MM.1S (cell line): ENCODE data around the gene SYNGR2.

Experiments used
- DNase-seq: peaks from one replicate; pipeline ENCODE4 v3.0.0-alpha.2; 2015
- H2AFZ ChIP-seq: fragments of 300-600 bp; sonication (generic); 2 replicates; pipeline ENCODE4 v1.6.0; 2016; ENCODE audit warnings: antibody characterized with exemption, low read length
- H3F3A ChIP-seq: fragments of 300-600 bp; sonication (generic); 2 replicates; pipeline ENCODE4 v1.6.1; 2016; ENCODE audit warnings: mild to moderate bottlenecking, antibody characterized with exemption, low read length, moderate library complexity, mixed read lengths; ENCODE audit not compliant: insufficient read depth
- H3K27ac ChIP-seq: fragments of 300-600 bp; sonication (generic); 2 replicates; pipeline ENCODE4 v1.5.1; 2016; ENCODE audit warnings: mild to moderate bottlenecking, low read length
- H3K27me3 ChIP-seq: fragments of 300-600 bp; sonication (generic); replicated peaks from 2 replicates; pipeline ENCODE4 v1.6.0; 2016; ENCODE audit warnings: low read length; ENCODE audit not compliant: insufficient read depth
- H3K36me3 ChIP-seq: fragments of 300-600 bp; sonication (generic); replicated peaks from 2 replicates; pipeline ENCODE4 v1.6.1; 2016; ENCODE audit warnings: mild to moderate bottlenecking, low read length, mixed read lengths; ENCODE audit not compliant: insufficient read depth
- H3K4me1 ChIP-seq: fragments of 300-600 bp; sonication (generic); 2 replicates; pipeline ENCODE4 v1.6.1; 2016; ENCODE audit warnings: low read length, mixed read lengths
- H3K4me2 ChIP-seq: fragments of 300-600 bp; sonication (generic); 2 replicates; pipeline ENCODE4 v1.6.0; 2016; ENCODE audit warnings: low read depth, low read length
- H3K4me3 ChIP-seq: fragments of 300-600 bp; sonication (generic); 2 replicates; pipeline ENCODE4 v1.5.1; 2016; ENCODE audit warnings: low read length, mixed read lengths
- H3K79me2 ChIP-seq: fragments of 300-600 bp; sonication (generic); 2 replicates; pipeline ENCODE4 v1.6.1; 2016; ENCODE audit warnings: mixed run types, low read length, mixed read lengths
- H3K9ac ChIP-seq: fragments of 300-600 bp; sonication (generic); 2 replicates; pipeline ENCODE4 v1.6.1; 2016; ENCODE audit warnings: low read length, mixed read lengths
- H3K9me2 ChIP-seq: fragments of 300-600 bp; sonication (generic); replicated peaks from 2 replicates; pipeline ENCODE4 v1.6.1; 2016; ENCODE audit warnings: mild to moderate bottlenecking, low read length, mixed read lengths; ENCODE audit not compliant: insufficient read depth
- H3K9me3 ChIP-seq: fragments of 300-600 bp; sonication (generic); replicated peaks from 2 replicates; pipeline ENCODE4 v1.6.1; 2016; ENCODE audit warnings: mild to moderate bottlenecking, low read length, mixed read lengths; ENCODE audit not compliant: insufficient read depth
- H4K20me1 ChIP-seq: fragments of 300-600 bp; sonication (generic); 2 replicates; pipeline ENCODE4 v1.6.1; 2016; ENCODE audit warnings: mild to moderate bottlenecking, low read length, moderate library complexity, mixed read lengths; ENCODE audit not compliant: insufficient read depth
- CTCF ChIP-seq: fragments of 300-600 bp; sonication (generic); IDR thresholded peaks from 2 replicates; pipeline ENCODE4 v1.5.1; 2016; ENCODE audit warnings: antibody characterized with exemption, low read length, mixed read lengths
- EZH2 ChIP-seq: fragments of 300-600 bp; sonication (generic); optimal IDR thresholded peaks from 2 replicates; pipeline ENCODE3; 2017; ENCODE audit warnings: low read depth, mild to moderate bottlenecking, antibody characterized with exemption, low read length, mixed read lengths
- EZH2phosphoT487 ChIP-seq: fragments of 300-600 bp; sonication (generic); IDR thresholded peaks from 2 replicates; pipeline ENCODE4 v1.6.1; 2018; ENCODE audit warnings: antibody characterized with exemption, low read length

SYNGR2 gene

GRCh38 chr17:78128551-78129350 is 39.6 kb upstream of the SYNGR2 start, which contains the start of gene TMC6:
TSS of gene TMC6 (minus strand) at chr17:78128755. CDS start at chr17:78126832, 1,923 bp downstream.
- peaks cover 82% of the 10 kb centered on the region for H3K79me2 ChIP-seq
- TF ChIP-seq EZH2 (no peak), CTCF (no peak), EZH2phosphoT487 (no peak)
- peak; percentile 91 for DNase-seq

GRCh38 chr17:78129351-78130089 is 38.9 kb upstream of the SYNGR2 start:
- H2AFZ ChIP-seq: no peak overlapping the region
- peaks cover 47% of the 10 kb centered on the region for H3K4me1 ChIP-seq

More at GRCh38 chr17:78128551-78129350, 39.6 kb upstream of the SYNGR2 start, which contains the start of gene TMC6:
- peaks cover 48% of the 10 kb centered on the region for H3K4me1 ChIP-seq
- peak within 1 kb of the TSS; percentile 93 for H3K9ac ChIP-seq
- H3K27me3 ChIP-seq: no peaks in the 10 kb centered on the region
- H3F3A ChIP-seq: peaks cover 28% of the 10 kb centered on the region
- H4K20me1 ChIP-seq: no peaks in the 10 kb centered on the region
- peak within 1 kb of the TSS; percentile 83 for H3K27ac ChIP-seq
- peak within 1 kb of the TSS; percentile 97 for H3K4me2 ChIP-seq
- H2AFZ ChIP-seq: peak within 1 kb of the TSS; percentile 32; the same call in 1 of the 2 replicates
- peaks cover 2% of the 10 kb centered on the region for H3K36me3 ChIP-seq
- no peaks in the 10 kb centered on the region for H3K9me2 ChIP-seq
- no peaks in the 10 kb centered on the region for H3K9me3 ChIP-seq
- H3K4me3 ChIP-seq: peak within 1 kb of the TSS; percentile 96

GRCh38 chr17:78130090-78130436 is 38.3 kb upstream of the SYNGR2 start:
- Histone ChIP-seq H3K36me3 (peaks cover 4% of the 10 kb centered on the region), H3K79me2 (peaks cover 82% of the 10 kb centered on the region), H3K4me3 (peak overlapping the region; percentile 74), H3K9ac (peak overlapping the region; percentile 93), H3K27me3 (no peaks in the 10 kb centered on the region), H3K27ac (peak overlapping the region; percentile 83), H3K4me2 (peak overlapping the region; percentile 97), H2AFZ (no peak overlapping the region), H3F3A (peaks cover 28% of the 10 kb centered on the region), H3K4me1 (peaks cover 47% of the 10 kb centered on the region), H3K9me2 (no peaks in the 10 kb centered on the region), H4K20me1 (no peaks in the 10 kb centered on the region), H3K9me3 (no peaks in the 10 kb centered on the region)
- TF ChIP-seq CTCF (no peak), EZH2phosphoT487 (no peak), EZH2 (no peak)
- DNase-seq: peak; percentile 35

More at GRCh38 chr17:78129351-78130089, 38.9 kb upstream of the SYNGR2 start:
- peaks cover 82% of the 10 kb centered on the region for H3K79me2 ChIP-seq
- H3K9me2 ChIP-seq: no peaks in the 10 kb centered on the region
- no peak for TF ChIP-seq EZH2phosphoT487
- TF ChIP-seq EZH2: no peak
- TF ChIP-seq CTCF: no peak
- peak overlapping the region; percentile 83 for H3K27ac ChIP-seq
- peak overlapping the region; percentile 74; the same call in 1 of the 2 replicates for H3K4me3 ChIP-seq
- no peaks in the 10 kb centered on the region for H3K27me3 ChIP-seq
- H4K20me1 ChIP-seq: no peaks in the 10 kb centered on the region
- peaks cover 28% of the 10 kb centered on the region for H3F3A ChIP-seq
- peak overlapping the region; percentile 97 for H3K4me2 ChIP-seq
- H3K36me3 ChIP-seq: peaks cover 4% of the 10 kb centered on the region
- peak; percentile 66 for DNase-seq
- no peaks in the 10 kb centered on the region for H3K9me3 ChIP-seq
- peak overlapping the region; percentile 93; the same call in 1 of the 2 replicates for H3K9ac ChIP-seq
